GM19438 (cell line): ENCODE results near the gene SRRT.
"Not testable (repeated sequence)": the region's sequence is repeated elsewhere in the genome, so short reads cannot be mapped to it uniquely, and the experiment has no call there.

Experiments used
- ATAC-seq: cut with Tn5 transposase; IDR thresholded peaks from one replicate; pipeline ENCODE4 v1.9.1; 2021; ENCODE audit warnings: low read depth; ENCODE audit not compliant: unreplicated experiment

The SRRT gene

DNA sequence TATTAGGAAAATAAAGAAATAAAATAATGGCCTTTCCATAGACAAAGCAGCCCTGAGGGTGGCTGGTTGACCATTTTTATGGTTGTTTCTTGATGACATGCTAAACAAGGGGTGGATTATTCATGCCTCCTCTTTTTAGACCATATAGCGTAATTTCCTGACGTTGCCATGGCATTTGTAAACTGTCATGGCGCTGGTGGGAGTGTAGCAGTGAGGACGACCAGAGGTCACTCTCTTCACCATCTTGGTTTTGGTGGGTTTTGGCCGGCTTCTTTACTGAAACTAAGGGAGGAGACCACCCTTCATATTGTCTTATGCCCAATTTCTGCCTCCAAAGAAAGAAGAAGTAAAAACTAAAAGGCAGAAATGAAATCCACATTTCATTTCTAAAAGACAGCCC is 44.4 kb downstream of the SRRT start:
- not testable (repeated sequence) for ATAC-seq

DNA sequence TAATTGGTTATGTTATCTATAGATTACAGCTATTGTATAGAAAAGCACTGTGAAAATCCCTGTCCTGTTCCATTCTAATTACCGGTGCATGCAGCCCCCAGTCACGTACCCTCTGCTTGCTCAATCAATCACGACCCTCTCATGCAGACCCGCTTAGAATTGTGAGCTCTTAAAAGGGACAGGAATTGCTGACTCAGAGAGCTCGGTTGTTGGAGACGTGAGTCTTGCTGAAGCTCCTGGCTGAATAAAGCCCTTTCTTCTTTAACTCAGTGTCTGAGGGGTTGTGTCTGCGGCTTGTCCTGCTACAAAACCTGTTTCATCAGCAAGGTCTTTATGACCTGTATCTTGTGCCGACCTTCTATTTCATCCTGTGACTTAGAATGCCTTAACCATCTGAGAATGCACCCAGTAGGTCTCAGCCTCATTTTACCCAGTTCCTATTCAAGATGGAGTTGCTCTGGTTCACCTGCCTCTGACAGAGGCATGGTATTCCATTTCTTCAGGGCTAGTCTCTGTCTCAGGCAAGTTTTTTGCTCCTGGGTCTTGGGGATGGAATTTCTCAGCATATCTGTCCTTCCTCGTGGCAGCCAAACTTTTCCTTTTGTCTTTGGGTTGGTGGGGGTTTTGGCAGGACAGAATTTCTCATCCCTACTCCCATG is 45.0 kb downstream of the SRRT start:
- not testable (repeated sequence) for ATAC-seq

DNA sequence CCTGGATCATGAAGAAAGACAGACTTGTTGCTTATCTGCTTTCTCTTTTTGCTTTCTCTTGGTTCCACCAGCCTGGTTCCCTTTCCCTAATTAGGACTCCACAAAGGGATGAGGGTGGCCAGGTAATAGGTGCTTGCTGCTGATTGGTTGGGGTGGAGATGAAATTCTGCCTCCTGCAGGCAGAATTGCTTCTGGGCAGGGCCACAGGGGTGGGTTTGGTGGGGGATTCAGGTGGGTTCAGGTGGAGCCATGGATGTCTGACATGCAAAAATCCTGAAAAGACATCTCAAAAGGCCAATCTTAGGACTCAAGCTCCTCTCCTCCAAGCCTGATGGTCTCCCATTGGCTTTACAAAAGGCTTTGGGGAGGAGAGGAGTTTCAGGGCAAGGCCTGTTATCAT is 46.1 kb downstream of the SRRT start:
- ATAC-seq, result no peak

DNA sequence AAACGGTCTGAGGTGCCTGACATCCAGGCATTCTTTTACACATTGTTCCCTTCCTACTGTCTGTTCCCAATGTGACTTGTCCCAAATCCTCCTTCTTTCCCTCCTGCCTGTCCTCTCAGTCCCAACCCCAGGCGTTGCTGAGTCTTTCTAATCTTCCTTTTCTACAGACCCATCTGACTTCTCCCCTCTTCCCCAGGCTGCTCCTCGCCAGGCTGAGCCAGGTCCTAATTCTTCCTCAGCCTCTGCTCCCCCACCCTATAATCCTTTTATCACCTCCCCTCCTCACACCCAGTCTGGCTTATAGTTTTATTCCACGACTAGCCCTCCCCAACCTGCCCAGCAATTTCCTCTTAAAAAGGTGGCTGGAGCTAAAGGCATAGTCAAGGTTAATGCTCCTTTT is 48.7 kb downstream of the SRRT start:
- not testable (repeated sequence) for ATAC-seq

DNA sequence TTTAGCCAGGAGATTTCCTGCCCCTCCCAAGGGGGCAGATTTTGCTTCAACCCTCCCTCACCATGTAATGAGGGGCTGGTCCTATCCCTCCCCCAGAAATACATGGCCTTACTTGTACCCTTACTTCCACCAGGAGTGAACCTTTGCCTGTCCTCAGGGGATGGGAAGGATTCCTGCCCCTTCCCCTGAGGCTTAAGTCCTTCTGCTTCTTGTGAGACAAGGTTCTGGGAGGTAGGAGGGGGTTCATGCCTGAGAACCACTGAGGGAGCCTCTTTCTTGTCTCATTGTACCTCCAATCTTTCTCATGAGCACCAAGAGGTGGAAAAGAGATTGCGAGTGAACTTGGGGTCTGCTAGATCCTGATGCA is 54.9 kb downstream of the SRRT start:
- no peak for ATAC-seq

DNA sequence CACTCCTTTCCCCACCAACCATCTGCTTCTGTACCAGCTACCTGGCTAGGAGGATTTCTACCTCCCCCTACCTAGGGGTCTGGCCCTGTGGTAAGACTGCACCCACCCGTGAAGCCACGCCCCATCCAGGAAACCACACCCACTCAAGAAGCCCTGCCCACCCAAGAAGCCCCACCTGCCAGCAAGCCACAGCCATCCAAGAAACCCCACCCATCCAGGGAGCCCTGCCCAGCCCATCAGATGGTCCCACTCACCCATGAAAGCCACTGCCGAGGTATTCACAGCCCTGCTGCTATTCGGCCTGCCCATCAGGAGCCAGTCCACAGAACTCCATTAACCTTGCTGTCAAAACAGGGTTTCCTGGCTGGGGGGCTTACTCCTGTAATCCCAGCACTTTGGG is 58.8 kb downstream of the SRRT start:
- no peak for ATAC-seq

DNA sequence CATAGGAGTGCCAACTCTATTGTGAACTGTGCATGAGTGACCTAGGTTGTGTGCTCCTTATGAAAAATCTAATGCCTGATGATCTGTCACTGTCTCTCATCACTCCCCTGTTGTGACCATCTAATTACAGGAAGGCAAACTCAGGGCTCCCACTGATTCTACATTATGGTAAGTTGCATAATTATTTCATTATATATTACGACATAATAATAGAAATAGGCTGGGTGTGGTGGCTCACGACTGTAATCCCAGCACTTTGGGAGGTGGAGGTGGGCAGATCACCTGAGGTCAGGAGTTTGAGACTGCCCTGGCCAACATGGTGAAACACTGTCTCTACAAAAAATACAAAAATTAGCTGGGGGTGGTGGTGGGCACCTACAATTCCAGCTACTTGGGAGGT is 60.5 kb downstream of the SRRT start:
- not testable (repeated sequence) for ATAC-seq

DNA sequence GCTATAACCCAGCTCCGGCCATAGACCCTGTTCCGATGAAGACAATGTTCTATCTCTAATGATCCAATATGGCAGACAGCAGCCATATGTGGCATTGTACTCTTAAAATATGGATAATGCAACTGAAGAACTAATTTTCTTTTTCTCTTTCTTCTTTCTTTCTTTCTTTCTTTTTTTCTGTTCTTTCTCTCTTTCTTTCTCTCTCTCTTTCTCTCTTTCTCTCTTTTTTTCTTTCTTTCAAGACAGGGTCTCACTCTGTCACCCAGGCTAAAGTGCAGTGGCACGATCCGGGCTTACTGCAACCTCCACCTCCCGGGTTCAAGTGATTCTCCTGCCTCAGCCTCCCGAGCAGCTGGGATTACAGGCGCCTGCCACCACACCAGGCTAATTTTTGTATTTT is 61.3 kb downstream of the SRRT start:
- not testable (repeated sequence) for ATAC-seq
